B cell (primary cell): ENCODE results near the gene HS6ST3. TPM values are rescaled to one million over a fixed set of nuclear protein-coding genes. Genes with fewer than 3 reads are reported as not detected.

Experiments used
- ATAC-seq: fragments of 200-7000 bp; cut with Tn5 transposase; one replicate; pipeline ENCODE4 v1.10.0; 2021; ENCODE audit warnings: low read depth, mild to moderate bottlenecking, moderate number of reproducible peaks, moderate library complexity
- CTCF ChIA-PET: fragments of 350-600 bp; sonication (Branson Sonifier 250); formaldehyde crosslinking; loops from one replicate; lab custom pipeline; 2021; ENCODE audit warnings: antibody characterized with exemption, inconsistent platforms; lab: Charles Lee
- POLR2A ChIA-PET: fragments of 350-600 bp; sonication (Branson Sonifier 250); formaldehyde crosslinking; loops from one replicate; lab custom pipeline; 2021; ENCODE audit warnings: antibody characterized with exemption; lab: Charles Lee
- DNase-seq: peaks from one replicate; pipeline ENCODE4 v3.0.0; 2013
- H2AFZ ChIP-seq: 2 replicates; pipeline ENCODE4 v1.6.1; 2012; ENCODE audit warnings: mild to moderate bottlenecking, low read depth, low read length; ENCODE audit not compliant: insufficient read depth, poor library complexity, severe bottlenecking
- H3K27ac ChIP-seq, 2 donors: 1 replicate in 1 of 2; 2 replicates in 1 of 2; pipeline ENCODE4 v1.5.1; 2012 to 2013; ENCODE audit warnings: low read length in 2 of 2, mild to moderate bottlenecking in 2 of 2, moderate library complexity in 1 of 2
- H3K27me3 ChIP-seq, 4 experiments: fragments of 200-600 bp in 1 of 4; sonication (generic) in 1 of 4; replicated peaks in 1 of 4; 1 replicate in 2 of 4; 2 replicates in 2 of 4; pipeline versions ENCODE4 v1.6.1 to v1.7.0; 2013 to 2016; ENCODE audit warnings: low read length in 3 of 4, mild to moderate bottlenecking in 2 of 4, mixed read lengths in 1 of 4, moderate library complexity in 1 of 4; ENCODE audit not compliant: insufficient read depth in 4 of 4, control insufficient read depth in 3 of 4; ENCODE audit errors: control extremely low read depth in 1 of 4
- H3K36me3 ChIP-seq, 2 experiments: replicated peaks in 1 of 2; 1 replicate in 1 of 2; 2 replicates in 1 of 2; pipeline versions ENCODE4 v1.6.1 to v1.7.1; 2013; ENCODE audit warnings: low read length in 1 of 2; ENCODE audit not compliant: insufficient read depth in 2 of 2, control insufficient read depth in 1 of 2; ENCODE audit errors: control extremely low read depth in 1 of 2, extremely low read depth in 1 of 2
- H3K4me1 ChIP-seq, 2 donors: fragments of 200-600 bp in 1 of 2; sonication (generic) in 1 of 2; 1 replicate in 1 of 2; 2 replicates in 1 of 2; pipeline versions ENCODE4 v1.5.1 to v1.6.1; 2013 to 2017; ENCODE audit warnings: low read length in 2 of 2; ENCODE audit not compliant: control insufficient read depth in 2 of 2, insufficient read depth in 2 of 2
- H3K4me2 ChIP-seq: replicated peaks from 2 replicates; pipeline ENCODE3; 2012; ENCODE audit warnings: mild to moderate bottlenecking, low read depth, low read length; ENCODE audit not compliant: poor library complexity, severe bottlenecking
- H3K4me3 ChIP-seq, 5 experiments: fragments of 200-600 bp in 1 of 5; sonication (generic) in 1 of 5; 1 replicate in 3 of 5; 2 replicates in 2 of 5; pipeline versions ENCODE4 v1.5.1 to v1.7.0; 2011 to 2016; ENCODE audit warnings: low read length in 4 of 5, mild to moderate bottlenecking in 4 of 5, low read depth in 2 of 5, control low read depth in 1 of 5, moderate library complexity in 1 of 5; ENCODE audit not compliant: insufficient read depth in 1 of 5; ENCODE audit errors: control extremely low read depth in 1 of 5, extremely low read depth in 1 of 5
- H3K79me2 ChIP-seq: fragments of 200-600 bp; sonication (generic); one replicate; pipeline ENCODE4 v1.6.0; 2016; ENCODE audit warnings: low read length; ENCODE audit not compliant: control insufficient read depth, insufficient read depth
- H3K9ac ChIP-seq: fragments of 200-600 bp; sonication (generic); 2 replicates; pipeline ENCODE4 v1.6.1; 2017; ENCODE audit warnings: mild to moderate bottlenecking, low read length, moderate library complexity
- H3K9me3 ChIP-seq, 3 donors: one replicate each; pipeline versions ENCODE4 v1.6.1 to v1.7.1; 2013; ENCODE audit warnings: low read length in 2 of 3; ENCODE audit not compliant: control insufficient read depth in 2 of 3, insufficient read depth in 1 of 3; ENCODE audit errors: control extremely low read depth in 1 of 3
- H4K20me1 ChIP-seq: 2 replicates; pipeline ENCODE4 v1.6.0; 2012; ENCODE audit warnings: mild to moderate bottlenecking, low read length; ENCODE audit not compliant: insufficient read depth, control insufficient read depth, poor library complexity, severe bottlenecking
- H3K27ac Mint-ChIP-seq: one replicate; pipeline ENCODE4 v1.8.0; 2021; ENCODE audit warnings: mixed read lengths
- H3K27me3 Mint-ChIP-seq: one replicate; pipeline ENCODE4 v1.8.0; 2021; ENCODE audit warnings: mixed read lengths
- H3K4me1 Mint-ChIP-seq: one replicate; pipeline ENCODE4 v1.8.0; 2021; ENCODE audit warnings: mixed read lengths
- H3K4me3 Mint-ChIP-seq: one replicate; pipeline ENCODE4 v1.8.0; 2021; ENCODE audit warnings: mixed read lengths
- H3K9me3 Mint-ChIP-seq: one replicate; pipeline ENCODE4 v1.8.0; 2022; ENCODE audit warnings: mixed read lengths; ENCODE audit not compliant: insufficient read depth
- EZH2 ChIP-seq: IDR thresholded peaks from 2 replicates; pipeline ENCODE4 v1.6.1; 2012; ENCODE audit warnings: borderline replicate concordance, low read depth, mild to moderate bottlenecking, moderate library complexity, low read length; ENCODE audit not compliant: insufficient read depth, poor library complexity, severe bottlenecking
- WGBS: methylation state at CpG from one replicate; pipeline ENCODE4 v1.1.5; 2013; ENCODE audit warnings: missing lambda C conversion rate; ENCODE audit not compliant: insufficient coverage; 5-methylcytosine and 5-hydroxymethylcytosine counted together
- intact Hi-C: fragments of 100-400 bp; cut with micrococcal nuclease; formaldehyde crosslinking; loops from one replicate; pipeline ENCODE4 v1.10.0; 2022
- polyA plus RNA-seq: library from polyadenylated mRNA; depleted of rRNA; stranded (reverse); fragments of >200 nt; gene quantifications from 2 replicates; pipeline ENCODE4 v1.2.3, GENCODE V29; 2012
- total RNA-seq, 2 donors: library from RNA; stranded (reverse); fragments of 120-200 nt in 1 of 2; gene quantifications; 1 replicate in 1 of 2; 2 replicates in 1 of 2; pipeline versions ENCODE4 v1.2.3 to v1.2.4, GENCODE V29; 2013 to 2022
- TF ChIP-seq, protein P1 (sequence below): fragments of 200-600 bp; IDR thresholded peaks from one replicate; pipeline ENCODE4 v1.8.0; 2022; ENCODE audit warnings: antibody characterized with exemption, mild to moderate bottlenecking

HS6ST3 gene
- total and polyA plus RNA-seq, 2 donors (not counting 1 experiment from before 2014, with no cell fraction given): not detected

DNA sequence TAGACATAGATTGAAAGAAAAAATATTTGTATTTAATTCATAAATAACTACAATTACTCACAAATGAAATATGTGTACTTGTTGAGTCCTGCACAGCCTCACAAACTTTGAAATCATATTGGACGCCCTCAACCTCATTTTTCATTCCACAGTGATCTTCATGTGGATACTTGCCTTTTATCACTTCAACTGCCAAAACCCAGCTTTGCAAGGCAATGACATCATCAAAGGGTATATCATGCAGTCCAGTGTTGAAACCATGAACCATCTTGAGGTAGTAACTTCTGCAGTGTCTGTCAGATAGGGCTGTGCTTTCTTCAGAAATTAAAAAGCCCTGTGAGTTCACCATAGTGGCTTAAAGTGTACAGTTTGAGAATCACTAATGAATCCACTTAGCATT is 82.2 kb downstream of the HS6ST3 start:
- Histone ChIP-seq H3K4me3 (no peak overlapping the region), H3K79me2 (no peaks in the 10 kb centered on the region), H3K27ac (no peak overlapping the region), H3K9me3 (peaks cover 0 to 1% (median 0%) of the 10 kb centered on the region in 3 donors), H3K9ac (no peak overlapping the region), H3K4me2 (no peak overlapping the region), H2AFZ (no peak overlapping the region), H3K27me3 (no peaks in the 10 kb centered on the region), H4K20me1 (no peaks in the 10 kb centered on the region), H3K4me1 (no peaks in the 10 kb centered on the region), H3K36me3 (no peaks in the 10 kb centered on the region)
- DNase-seq: no peak
- Mint-ChIP-seq H3K4me3 (no peak overlapping the region), H3K9me3 (no peaks in the 10 kb centered on the region), H3K4me1 (no peaks in the 10 kb centered on the region), H3K27ac (no peak overlapping the region), H3K27me3 (no peaks in the 10 kb centered on the region)
- ChIA-PET POLR2A (no interaction called here), CTCF (no interaction called here)
- ATAC-seq: no peak
- no peak for TF ChIP-seq EZH2
- TF ChIP-seq, protein P1, sequence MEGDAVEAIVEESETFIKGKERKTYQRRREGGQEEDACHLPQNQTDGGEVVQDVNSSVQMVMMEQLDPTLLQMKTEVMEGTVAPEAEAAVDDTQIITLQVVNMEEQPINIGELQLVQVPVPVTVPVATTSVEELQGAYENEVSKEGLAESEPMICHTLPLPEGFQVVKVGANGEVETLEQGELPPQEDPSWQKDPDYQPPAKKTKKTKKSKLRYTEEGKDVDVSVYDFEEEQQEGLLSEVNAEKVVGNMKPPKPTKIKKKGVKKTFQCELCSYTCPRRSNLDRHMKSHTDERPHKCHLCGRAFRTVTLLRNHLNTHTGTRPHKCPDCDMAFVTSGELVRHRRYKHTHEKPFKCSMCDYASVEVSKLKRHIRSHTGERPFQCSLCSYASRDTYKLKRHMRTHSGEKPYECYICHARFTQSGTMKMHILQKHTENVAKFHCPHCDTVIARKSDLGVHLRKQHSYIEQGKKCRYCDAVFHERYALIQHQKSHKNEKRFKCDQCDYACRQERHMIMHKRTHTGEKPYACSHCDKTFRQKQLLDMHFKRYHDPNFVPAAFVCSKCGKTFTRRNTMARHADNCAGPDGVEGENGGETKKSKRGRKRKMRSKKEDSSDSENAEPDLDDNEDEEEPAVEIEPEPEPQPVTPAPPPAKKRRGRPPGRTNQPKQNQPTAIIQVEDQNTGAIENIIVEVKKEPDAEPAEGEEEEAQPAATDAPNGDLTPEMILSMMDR: no peak
- no CpG with 5 or more reads among the region's 1 CpG for WGBS
- intact Hi-C loops: no loop called here

DNA sequence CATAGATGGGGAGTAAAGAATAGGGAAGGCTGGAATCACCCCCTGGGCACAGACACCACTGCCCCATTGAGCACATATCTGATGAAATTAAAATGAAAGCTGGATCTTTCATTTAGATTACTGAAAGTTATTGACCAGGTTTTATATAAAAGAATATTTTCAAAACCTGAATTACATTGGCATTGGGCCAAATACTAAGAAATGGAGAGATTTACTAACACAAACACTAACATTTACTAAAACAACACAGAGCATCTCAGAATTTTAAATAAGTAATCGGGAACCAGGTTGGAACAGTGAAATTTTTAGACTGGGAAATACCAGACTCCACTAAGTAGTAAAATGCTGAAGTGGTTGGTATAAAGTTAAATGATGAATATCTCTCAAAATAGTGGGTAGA is 88.9 kb downstream of the HS6ST3 start:
- TF ChIP-seq EZH2: no peak
- TF ChIP-seq, protein P1: no peak
- Histone ChIP-seq H3K4me2 (no peak overlapping the region), H4K20me1 (no peaks in the 10 kb centered on the region), H3K79me2 (no peaks in the 10 kb centered on the region), H3K9me3 (peaks cover 0 to 3% (median 1%) of the 10 kb centered on the region in 3 donors), H3K4me1 (no peaks in the 10 kb centered on the region), H3K36me3 (no peaks in the 10 kb centered on the region), H3K27ac (no peak overlapping the region), H3K27me3 (no peaks in the 10 kb centered on the region), H2AFZ (no peak overlapping the region), H3K4me3 (no peak overlapping the region), H3K9ac (no peak overlapping the region)
- Mint-ChIP-seq H3K27me3 (no peaks in the 10 kb centered on the region), H3K9me3 (no peaks in the 10 kb centered on the region), H3K4me3 (no peak overlapping the region), H3K27ac (no peak overlapping the region), H3K4me1 (no peaks in the 10 kb centered on the region)
- intact Hi-C loops: no loop called here
- ATAC-seq (no peak), DNase-seq (no peak)
- WGBS: no CpG with 5 or more reads among the region's 1 CpG
- ChIA-PET POLR2A (no interaction called here), CTCF (no interaction called here)
